Panc1 (cell line): ENCODE data around the gene SLC25A33. TPM values are rescaled to one million over a fixed set of nuclear protein-coding genes. Genes with fewer than 3 reads are reported as not detected.

Source experiments
- ATAC-seq: fragments of 200-7000 bp; cut with Tn5 transposase; 2 replicates; pipeline ENCODE4 v1.9.1; 2020; ENCODE audit warnings: mild to moderate bottlenecking, moderate library complexity
- BruUV-seq: library from RNA; stranded (reverse); fragments of 400-500 nt; replicated peaks from 2 replicates; lab custom pipeline; 2021; lab: Mats Ljungman, UMichigan
- CTCF ChIA-PET: fragments of 300-600 bp; sonication (Branson Sonifier 250); formaldehyde crosslinking; loops from one replicate; lab custom pipeline; 2022; ENCODE audit warnings: antibody characterized with exemption; lab: Charles Lee
- POLR2A ChIA-PET: fragments of 300-600 bp; sonication (Branson Sonifier 250); formaldehyde crosslinking; loops from one replicate; lab custom pipeline; 2022; ENCODE audit warnings: antibody characterized with exemption; lab: Charles Lee
- DNase-seq: peaks from one replicate; pipeline ENCODE4 v3.0.0-alpha.2; 2010; ENCODE audit warnings: low read depth, low spot score
- H3K27ac ChIP-seq: 2 replicates; pipeline ENCODE4 v1.5.1; 2011; ENCODE audit warnings: mild to moderate bottlenecking, low read length, inconsistent platforms
- H3K27me3 ChIP-seq: fragments of 200-500 bp; sonication (Bioruptor generic); 2 replicates; pipeline ENCODE4 v1.6.0; 2014; ENCODE audit warnings: low read length, inconsistent platforms; ENCODE audit not compliant: control insufficient read depth, insufficient read depth
- H3K36me3 ChIP-seq: fragments of 200-500 bp; sonication (Bioruptor generic); 2 replicates; pipeline ENCODE4 v1.5.1; 2014; ENCODE audit warnings: inconsistent platforms, mild to moderate bottlenecking, low read length, moderate library complexity; ENCODE audit not compliant: control insufficient read depth, insufficient read depth
- H3K4me1 ChIP-seq: 2 replicates; pipeline ENCODE4 v1.5.1; 2011; ENCODE audit warnings: inconsistent platforms, mild to moderate bottlenecking, low read length, moderate library complexity; ENCODE audit not compliant: control insufficient read depth, insufficient read depth
- H3K4me3 ChIP-seq, 2 experiments: 2 replicates each; pipeline ENCODE4 v1.5.1; 2011 to 2012; ENCODE audit warnings: low read depth in 2 of 2, low read length in 2 of 2, mild to moderate bottlenecking in 2 of 2, inconsistent platforms in 1 of 2, moderate library complexity in 1 of 2
- H3K9me3 ChIP-seq: fragments of 200-500 bp; sonication (Bioruptor generic); 2 replicates; pipeline ENCODE4 v1.5.1; 2014; ENCODE audit warnings: low read depth, mild to moderate bottlenecking, inconsistent platforms, low read length, moderate library complexity; ENCODE audit not compliant: control insufficient read depth, insufficient read depth
- POLR2AphosphoS5 ChIP-seq: IDR thresholded peaks from 2 replicates; pipeline ENCODE4 v1.6.1; 2012; ENCODE audit warnings: mild to moderate bottlenecking, low read depth, low read length, moderate library complexity
- SIN3A ChIP-seq: IDR thresholded peaks from 2 replicates; pipeline ENCODE4 v1.6.1; 2012; ENCODE audit warnings: low read depth, mild to moderate bottlenecking, low read length, moderate library complexity, borderline replicate concordance; ENCODE audit not compliant: insufficient read depth
- TCF7L2 ChIP-seq: IDR thresholded peaks from 2 replicates; pipeline ENCODE4 v1.6.1; 2011; ENCODE audit warnings: mild to moderate bottlenecking, low read depth, low read length, inconsistent platforms
- in situ Hi-C: cut with HindIII; loops from 2 replicates; pipeline ENCODE4 v1.10.0; 2016; ENCODE audit warnings: low sequenced_read_pairs, low pct_unique_long_range_greater_than_20kb
- intact Hi-C: fragments of 100-400 bp; cut with micrococcal nuclease; formaldehyde crosslinking; loops from one replicate; pipeline ENCODE4 v1.10.0; 2022; ENCODE audit not compliant: unreplicated experiment
- total RNA-seq: library from RNA; stranded (reverse); gene quantifications from one replicate; pipeline ENCODE4 v1.2.1, GENCODE V29; 2021; ENCODE audit not compliant: unreplicated experiment
- TF ChIP-seq, protein P1 (sequence below): fragments of 450-650 bp; IDR thresholded peaks from 2 replicates; pipeline ENCODE4 v1.5.1; 2017; ENCODE audit warnings: mild to moderate bottlenecking
- TF ChIP-seq, protein P2 (sequence below), 2 experiments: IDR thresholded peaks; 2 replicates each; pipeline ENCODE4 v1.6.1; 2011 to 2012; ENCODE audit warnings: low read depth in 2 of 2, control low read depth in 1 of 2, low read length in 1 of 2, mild to moderate bottlenecking in 1 of 2, moderate library complexity in 1 of 2; ENCODE audit not compliant: insufficient read depth in 1 of 2

Gene SLC25A33
- total RNA-seq, 1 experiment from 2014 or later: 13.4 TPM

DNA sequence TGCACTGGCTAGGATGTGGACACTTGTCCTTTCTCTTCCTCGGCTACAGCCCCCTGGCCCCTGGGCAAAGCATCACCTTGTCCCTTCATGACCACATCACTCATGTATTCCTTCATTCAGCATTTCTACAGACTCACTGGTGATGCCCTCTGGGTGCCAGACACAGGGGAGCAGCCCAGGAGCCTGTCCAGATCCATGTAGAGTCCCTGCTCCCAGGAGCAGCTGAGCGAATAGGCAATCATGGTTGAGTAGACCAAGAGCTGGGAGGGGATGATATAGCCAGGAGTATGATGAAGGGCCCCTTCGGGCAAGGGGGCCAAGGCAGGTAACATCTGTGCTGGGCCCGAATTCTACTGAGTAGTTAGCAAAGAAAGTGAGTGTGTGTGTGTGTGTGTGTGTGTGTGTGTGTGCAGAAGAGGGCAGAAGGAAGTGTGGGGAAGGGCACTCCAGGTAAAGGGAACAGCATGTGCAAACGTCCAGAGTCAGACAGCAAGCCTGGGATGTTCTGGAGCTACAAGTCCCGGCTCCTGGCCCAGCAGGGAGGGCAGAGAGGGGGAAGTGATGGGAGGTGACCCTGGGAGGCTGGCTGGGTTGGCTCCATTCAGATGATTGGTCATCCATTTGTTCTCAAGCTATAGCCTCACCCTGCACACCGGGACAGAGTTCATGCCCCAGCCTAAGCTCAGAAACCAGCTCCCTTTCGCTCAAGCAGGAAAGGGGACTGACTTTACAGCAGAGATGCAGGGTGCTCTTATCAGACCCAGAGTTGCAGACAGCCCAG is 91.3 kb downstream of the SLC25A33 start:
- no TSS peak for BruUV-seq
- no peaks in the 10 kb centered on the region; the same call in 1 of the 2 replicates for H3K4me1 ChIP-seq
- H3K27me3 ChIP-seq: no peaks in the 10 kb centered on the region
- no peak for DNase-seq
- ATAC-seq: no peak
- intact Hi-C loops: no loop called here
- no peak overlapping the region for H3K4me3 ChIP-seq
- H3K27ac ChIP-seq: no peak overlapping the region
- POLR2A ChIA-PET: no interaction called here
- no peaks in the 10 kb centered on the region for H3K36me3 ChIP-seq
- no peaks in the 10 kb centered on the region for H3K9me3 ChIP-seq
- in situ Hi-C loops: no loop called here
- no peak for TF ChIP-seq POLR2AphosphoS5
- CTCF ChIA-PET: interaction anchor here (0.6 kb wide), 2 partner anchors 89 to 1314 kb away, joined by 3 to 4 read pairs; no protein-coding TSS in a partner anchor

DNA sequence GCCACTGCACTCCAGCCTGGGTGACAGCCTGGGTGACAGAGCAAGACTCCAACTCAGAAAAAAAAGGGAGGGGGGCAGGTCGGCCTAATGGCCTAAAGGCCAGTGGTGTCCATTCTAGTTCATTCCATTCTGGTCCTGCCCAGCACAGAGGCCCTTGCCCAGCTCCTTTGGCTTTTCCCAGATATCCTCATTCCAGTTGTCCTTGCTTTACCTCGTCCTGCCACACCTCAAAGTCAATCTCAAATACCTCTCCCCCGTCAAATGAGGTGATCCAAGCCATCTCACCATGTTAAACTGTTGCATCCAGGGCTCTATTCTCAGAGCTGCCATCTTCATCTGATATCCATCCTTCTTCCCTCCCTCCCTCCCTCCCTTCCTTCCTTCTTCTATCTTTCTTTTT is 92.3 kb downstream of the SLC25A33 start:
- POLR2A ChIA-PET: interaction anchor here (0.6 kb wide), 1 partner anchor 168 kb away, joined by 4 read pairs; no protein-coding TSS in a partner anchor
- Histone ChIP-seq H3K27me3 (no peaks in the 10 kb centered on the region), H3K36me3 (no peaks in the 10 kb centered on the region), H3K9me3 (no peaks in the 10 kb centered on the region), H3K4me1 (no peaks in the 10 kb centered on the region; the same call in 1 of the 2 replicates), H3K4me3 (no peak overlapping the region), H3K27ac (no peak overlapping the region)
- DNase-seq (no peak), ATAC-seq (no peak)
- in situ Hi-C loops (no loop called here), intact Hi-C loops (no loop called here)
- CTCF ChIA-PET: interaction anchor here (0.6 kb wide), 1 partner anchor 212 kb away, joined by 3 read pairs; no protein-coding TSS in a partner anchor
- TF ChIP-seq, protein P1, sequence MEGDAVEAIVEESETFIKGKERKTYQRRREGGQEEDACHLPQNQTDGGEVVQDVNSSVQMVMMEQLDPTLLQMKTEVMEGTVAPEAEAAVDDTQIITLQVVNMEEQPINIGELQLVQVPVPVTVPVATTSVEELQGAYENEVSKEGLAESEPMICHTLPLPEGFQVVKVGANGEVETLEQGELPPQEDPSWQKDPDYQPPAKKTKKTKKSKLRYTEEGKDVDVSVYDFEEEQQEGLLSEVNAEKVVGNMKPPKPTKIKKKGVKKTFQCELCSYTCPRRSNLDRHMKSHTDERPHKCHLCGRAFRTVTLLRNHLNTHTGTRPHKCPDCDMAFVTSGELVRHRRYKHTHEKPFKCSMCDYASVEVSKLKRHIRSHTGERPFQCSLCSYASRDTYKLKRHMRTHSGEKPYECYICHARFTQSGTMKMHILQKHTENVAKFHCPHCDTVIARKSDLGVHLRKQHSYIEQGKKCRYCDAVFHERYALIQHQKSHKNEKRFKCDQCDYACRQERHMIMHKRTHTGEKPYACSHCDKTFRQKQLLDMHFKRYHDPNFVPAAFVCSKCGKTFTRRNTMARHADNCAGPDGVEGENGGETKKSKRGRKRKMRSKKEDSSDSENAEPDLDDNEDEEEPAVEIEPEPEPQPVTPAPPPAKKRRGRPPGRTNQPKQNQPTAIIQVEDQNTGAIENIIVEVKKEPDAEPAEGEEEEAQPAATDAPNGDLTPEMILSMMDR: no peak
- no peak for TF ChIP-seq POLR2AphosphoS5
- TF ChIP-seq, protein P2, sequence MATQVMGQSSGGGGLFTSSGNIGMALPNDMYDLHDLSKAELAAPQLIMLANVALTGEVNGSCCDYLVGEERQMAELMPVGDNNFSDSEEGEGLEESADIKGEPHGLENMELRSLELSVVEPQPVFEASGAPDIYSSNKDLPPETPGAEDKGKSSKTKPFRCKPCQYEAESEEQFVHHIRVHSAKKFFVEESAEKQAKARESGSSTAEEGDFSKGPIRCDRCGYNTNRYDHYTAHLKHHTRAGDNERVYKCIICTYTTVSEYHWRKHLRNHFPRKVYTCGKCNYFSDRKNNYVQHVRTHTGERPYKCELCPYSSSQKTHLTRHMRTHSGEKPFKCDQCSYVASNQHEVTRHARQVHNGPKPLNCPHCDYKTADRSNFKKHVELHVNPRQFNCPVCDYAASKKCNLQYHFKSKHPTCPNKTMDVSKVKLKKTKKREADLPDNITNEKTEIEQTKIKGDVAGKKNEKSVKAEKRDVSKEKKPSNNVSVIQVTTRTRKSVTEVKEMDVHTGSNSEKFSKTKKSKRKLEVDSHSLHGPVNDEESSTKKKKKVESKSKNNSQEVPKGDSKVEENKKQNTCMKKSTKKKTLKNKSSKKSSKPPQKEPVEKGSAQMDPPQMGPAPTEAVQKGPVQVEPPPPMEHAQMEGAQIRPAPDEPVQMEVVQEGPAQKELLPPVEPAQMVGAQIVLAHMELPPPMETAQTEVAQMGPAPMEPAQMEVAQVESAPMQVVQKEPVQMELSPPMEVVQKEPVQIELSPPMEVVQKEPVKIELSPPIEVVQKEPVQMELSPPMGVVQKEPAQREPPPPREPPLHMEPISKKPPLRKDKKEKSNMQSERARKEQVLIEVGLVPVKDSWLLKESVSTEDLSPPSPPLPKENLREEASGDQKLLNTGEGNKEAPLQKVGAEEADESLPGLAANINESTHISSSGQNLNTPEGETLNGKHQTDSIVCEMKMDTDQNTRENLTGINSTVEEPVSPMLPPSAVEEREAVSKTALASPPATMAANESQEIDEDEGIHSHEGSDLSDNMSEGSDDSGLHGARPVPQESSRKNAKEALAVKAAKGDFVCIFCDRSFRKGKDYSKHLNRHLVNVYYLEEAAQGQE (IDR thresholded peaks at IDR 0.05; ENCODE audit: insufficient read depth in 1 of 2, low read depth in 2 of 2, low read length in 1 of 2): no peak
- no peak for TF ChIP-seq SIN3A
- no peak for TF ChIP-seq TCF7L2
- no TSS peak for BruUV-seq

- Histone ChIP-seq H3K9me3 (no peaks in the 10 kb centered on the region), H3K27ac (no peak overlapping the region), H3K36me3 (no peaks in the 10 kb centered on the region), H3K4me1 (no peaks in the 10 kb centered on the region), H3K4me3 (no peak overlapping the region), H3K27me3 (no peaks in the 10 kb centered on the region)
- intact Hi-C loops (no loop called here), in situ Hi-C loops (no loop called here)
- DNase-seq (no peak), ATAC-seq (no peak)
- no TSS peak for BruUV-seq
- TF ChIP-seq POLR2AphosphoS5 (no peak), SIN3A (no peak), TCF7L2 (no peak)
- TF ChIP-seq, protein P2 (IDR thresholded peaks at IDR 0.05; ENCODE audit: insufficient read depth in 1 of 2, low read depth in 2 of 2, low read length in 1 of 2): no peak
- TF ChIP-seq, protein P1: no peak
- ChIA-PET CTCF (no interaction called here), POLR2A (no interaction called here)
Measured at GRCh38 chr1:9633493-9633892, 94.2 kb downstream of the SLC25A33 start.
